Activated naive CD4-positive, alpha-beta T cell treated with anti-CD3 and anti-CD28 coated beads, Interleukin-2, amount 50 U/mL, for 16 hours (primary cell): ENCODE measurements around the gene JRKL.
"Not testable (repeated sequence)": the region's sequence is repeated elsewhere in the genome, so short reads cannot be mapped to it uniquely, and the experiment has no call there.

Source experiments
- DNase-seq: peaks from one replicate; pipeline ENCODE4 v3.0.0-alpha.2; 2020

Gene JRKL

DNA sequence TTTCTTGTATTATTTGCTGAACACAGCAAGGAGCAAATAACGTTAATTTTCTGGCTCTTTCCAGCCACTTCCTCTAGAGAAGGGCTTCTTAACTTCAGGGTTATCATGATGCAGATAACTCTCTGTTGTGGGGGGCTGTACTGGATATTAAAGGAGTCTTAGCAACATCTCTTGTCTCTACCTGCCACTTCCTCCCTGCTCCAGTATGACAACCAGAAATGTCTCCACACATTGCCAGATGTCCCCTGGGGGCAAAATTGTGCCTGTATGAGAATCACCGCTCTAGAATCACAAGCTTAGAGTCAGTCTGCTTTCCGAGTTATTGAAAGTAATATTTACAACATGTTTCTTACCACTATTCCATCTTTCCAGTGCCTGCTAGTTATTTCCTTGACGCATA, 6.8 kb downstream of the JRKL start:
- no peak for DNase-seq

GRCh38 chr11:96397863-96398262, 8.1 kb downstream of the JRKL start:
- DNase-seq: no peak

- DNase-seq: no peak
These were observed 10.9 kb downstream of the JRKL start for GRCh38 chr11:96400697-96401096.

DNA sequence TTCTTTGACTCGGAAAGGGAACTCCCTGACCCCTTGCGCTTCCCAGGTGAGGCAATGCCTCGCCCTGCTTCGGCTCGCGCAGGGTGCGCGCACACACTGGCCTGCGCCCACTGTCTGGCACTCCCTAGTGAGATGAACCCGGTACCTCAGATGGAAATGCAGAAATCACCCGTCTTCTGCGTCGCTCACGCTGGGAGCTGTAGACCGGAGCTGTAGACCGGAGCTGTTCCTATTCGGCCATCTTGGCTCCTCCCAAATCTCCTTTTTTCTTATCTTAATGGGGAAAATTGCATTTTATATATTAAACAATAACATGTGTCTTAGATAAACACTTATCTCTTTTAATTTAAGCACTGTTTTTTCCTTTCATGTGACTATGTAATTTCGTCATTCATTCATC, 21.6 kb downstream of the JRKL start:
- DNase-seq: not testable (repeated sequence)

DNA sequence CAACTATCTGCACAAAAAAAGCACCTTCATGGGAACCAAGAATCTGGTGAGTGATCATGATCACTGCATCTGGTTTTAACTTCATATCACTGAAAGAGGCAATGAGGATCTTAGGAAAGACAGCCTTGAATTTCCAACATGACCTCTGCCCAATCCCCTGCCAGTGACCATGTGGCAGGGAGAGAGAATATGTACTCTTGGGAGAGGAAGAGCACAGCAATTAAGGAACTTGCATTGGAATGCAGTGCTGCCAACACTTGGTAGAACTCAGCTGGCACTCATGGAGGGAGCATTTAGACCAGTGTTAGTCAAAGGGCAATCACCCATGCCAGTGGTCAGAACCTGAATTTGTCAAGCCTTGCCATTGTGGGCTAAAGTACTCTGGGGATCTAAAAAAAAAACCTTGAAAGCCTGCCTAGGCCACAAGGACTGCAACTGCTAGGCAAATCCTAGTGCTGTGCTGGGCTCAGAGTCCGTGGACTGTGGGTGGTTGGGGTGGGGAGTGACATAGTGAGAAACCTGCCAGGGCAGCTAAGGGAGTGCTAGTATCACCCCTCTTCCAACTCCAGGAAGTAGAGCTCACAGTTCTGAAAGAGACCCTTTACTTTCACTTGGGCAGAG, 23.1 kb downstream of the JRKL start:
- no peak for DNase-seq

DNA sequence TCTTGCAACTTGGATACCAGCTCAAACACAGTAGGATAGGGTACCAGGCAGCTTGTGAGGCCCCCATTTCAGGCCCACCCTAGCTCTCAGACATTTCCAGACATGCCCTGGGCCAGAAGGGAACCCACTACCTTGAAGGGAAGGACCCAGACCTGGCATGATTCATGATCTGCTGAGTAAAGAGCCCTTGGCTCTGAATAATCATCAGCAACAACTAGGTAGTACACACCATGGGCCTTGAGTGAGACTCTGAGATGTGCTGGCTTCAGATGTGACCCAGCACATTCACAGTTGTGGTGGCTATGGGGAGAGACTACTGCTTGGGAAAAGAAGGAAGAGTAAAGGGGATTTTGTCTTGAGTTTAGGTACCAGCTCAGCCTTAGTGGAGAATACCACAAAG, 23.6 kb downstream of the JRKL start:
- DNase-seq: no peak

DNA sequence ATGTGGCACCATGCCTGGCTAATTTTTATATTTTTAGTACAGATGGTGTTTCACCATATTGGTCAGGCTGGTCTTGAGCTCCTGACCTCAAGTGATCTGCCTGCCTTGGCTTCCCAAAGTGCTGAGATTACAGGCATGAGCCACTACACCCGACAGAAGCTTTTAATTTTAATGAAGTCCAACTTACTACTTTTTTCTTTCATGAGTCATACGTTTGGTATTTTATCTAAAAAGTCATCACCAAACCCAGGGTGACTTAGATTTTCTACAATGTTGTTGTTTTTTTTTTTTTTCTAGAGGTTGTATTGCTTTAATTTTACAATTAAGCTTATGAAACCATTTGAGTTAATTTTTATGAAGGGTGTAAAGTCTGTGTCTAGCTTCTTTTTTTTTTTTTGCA, 34.9 kb downstream of the JRKL start:
- DNase-seq: no peak

GRCh38 chr11:96430668-96431067, 40.9 kb downstream of the JRKL start:
- no peak for DNase-seq

GRCh38 chr11:96432654-96433053, 42.8 kb downstream of the JRKL start:
- not testable (repeated sequence) for DNase-seq
